ENCODE results near the gene MS4A6A.

GRCh38 chr11:60165538-60165937, 17.3 kb downstream of the MS4A6A start:
- no peak for TF ChIP-seq CTCF (IDR thresholded peaks at IDR 0.05)
- TF ChIP-seq POLR2A (IDR thresholded peaks at IDR 0.05): no peak
- TF ChIP-seq POLR2AphosphoS5 (IDR thresholded peaks at IDR 0.05): no peak
- TF ChIP-seq EP300 (IDR thresholded peaks at IDR 0.05): no peak

Data from sigmoid colon (tissue), 4 donors.